ENCODE results near the gene CCNK. TPM values are rescaled to one million over a fixed set of nuclear protein-coding genes. Genes with fewer than 3 reads are reported as not detected.
A peak's percentile ranks its signal among the peaks of the same experiment; 100 is the strongest.

The CCNK gene
- total RNA-seq (2022) (95.4 and 104 TPM in 2 replicates), Bru-seq, nascent RNA (percentile 85 among the genes with signal in this experiment), BruChase-seq, experiment 1, labeled RNA remaining after a 2-hour chase (percentile 79 among the genes with signal in this experiment), BruChase-seq, experiment 2, labeled RNA remaining after a 6-hour chase (percentile 86 among the genes with signal in this experiment)
- long read RNA-seq, partial matches to known transcripts = 11 of 11 reads
- long read RNA-seq, other reads (novel, unspliced or antisense) = 0 of 11 reads

DNA sequence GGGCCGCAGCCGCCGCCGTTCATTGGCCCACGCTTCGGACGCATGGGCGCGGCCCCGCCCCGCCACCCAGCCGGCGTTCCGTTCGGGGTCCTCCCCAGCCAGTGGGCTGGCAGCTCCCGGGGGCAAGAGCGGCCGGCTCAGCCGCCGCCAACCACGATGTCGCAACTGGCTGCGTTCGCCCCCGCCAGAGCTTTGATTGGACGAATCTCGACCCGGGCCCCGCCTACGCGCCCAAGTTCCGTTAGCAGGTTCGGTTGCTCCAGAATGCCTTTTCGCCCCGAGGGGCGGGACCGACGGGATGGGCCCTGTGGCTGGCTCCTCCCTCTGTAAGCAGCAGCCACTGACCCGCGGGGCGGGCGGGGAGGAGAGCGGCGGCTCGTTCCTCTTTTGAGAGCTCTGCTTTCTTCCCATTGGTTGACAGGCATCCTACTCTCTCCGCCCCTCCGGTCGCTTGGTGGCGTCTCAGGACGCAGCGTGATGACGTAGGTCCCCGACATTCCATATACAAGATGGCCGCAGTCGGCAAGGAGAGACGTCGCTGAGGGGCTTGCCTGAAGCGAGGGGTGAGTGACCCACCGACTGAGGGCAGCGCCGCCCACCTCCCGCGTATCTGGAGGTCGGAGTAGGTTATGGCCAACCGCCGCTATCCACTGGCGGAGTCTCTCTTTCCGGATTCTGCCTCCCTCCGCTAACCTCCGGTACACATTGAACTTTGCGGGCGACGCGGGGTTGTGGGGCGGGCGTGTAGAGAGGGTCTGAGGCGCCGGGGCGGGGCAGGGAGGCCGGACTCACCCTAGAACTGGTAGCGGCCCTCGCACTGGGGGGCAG is at the start of gene CCNK:
TSS of gene CCNK (plus strand) at position 493 of the 828 bp plus-strand sequence. CDS start 11,269 bp downstream, outside the sequence.
- intact Hi-C loops (cut with micrococcal nuclease; ENCODE audit: unreplicated experiment) = loop anchor here (2.0 kb wide), 1 partner anchor 58 kb away; no protein-coding TSS in a partner anchor
- peaks cover 22% of the 10 kb centered on the region for H3K36me3 Mint-ChIP-seq (ENCODE audit: insufficient read depth, unreplicated experiment)

DNA sequence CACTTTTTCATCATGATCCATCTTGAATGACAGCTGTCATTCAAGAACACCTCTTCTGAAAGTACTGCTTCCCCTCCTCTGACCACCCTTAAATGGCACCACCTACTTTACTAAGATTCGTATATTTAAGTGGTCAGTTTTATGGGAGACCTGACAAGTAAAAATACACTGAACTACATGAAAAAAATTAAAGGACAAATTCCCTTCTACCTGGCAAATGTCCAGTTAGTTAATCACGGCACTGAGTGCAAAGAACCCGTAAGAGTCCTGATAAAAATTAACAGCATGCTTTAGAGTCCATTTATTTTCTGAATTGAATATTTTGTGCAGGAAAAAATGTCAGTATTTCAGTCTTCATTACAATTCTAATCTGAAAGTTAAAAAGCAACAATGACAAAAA is 49.2 kb upstream of the CCNK start:
- Mint-ChIP-seq H3K4me3 (ENCODE audit: unreplicated experiment) (no peak overlapping the region), H3K36me3 (ENCODE audit: insufficient read depth, unreplicated experiment) (peaks cover 50% of the 10 kb centered on the region), H3K4me1 (ENCODE audit: low read depth, unreplicated experiment) (no peaks in the 10 kb centered on the region), H3K27ac (ENCODE audit: unreplicated experiment) (no peak overlapping the region), H3K27me3 (ENCODE audit: insufficient read depth, unreplicated experiment) (no peaks in the 10 kb centered on the region), H3K9me3 (ENCODE audit: unreplicated experiment) (no peaks in the 10 kb centered on the region)
- Histone ChIP-seq H3K4me3 (ENCODE audit: low read depth, low read length) (no peak overlapping the region), H3K4me1 (no peaks in the 10 kb centered on the region), H3K27me3 (replicated peaks; ENCODE audit: control insufficient read depth, insufficient read depth, low read length) (no peaks in the 10 kb centered on the region), H3K9me3 (no peaks in the 10 kb centered on the region), H3K36me3 (ENCODE audit: control insufficient read depth, insufficient read depth, low read length) (peaks cover 2% of the 10 kb centered on the region; the same call in 1 of the 2 replicates)
- TF ChIP-seq, protein P1, sequence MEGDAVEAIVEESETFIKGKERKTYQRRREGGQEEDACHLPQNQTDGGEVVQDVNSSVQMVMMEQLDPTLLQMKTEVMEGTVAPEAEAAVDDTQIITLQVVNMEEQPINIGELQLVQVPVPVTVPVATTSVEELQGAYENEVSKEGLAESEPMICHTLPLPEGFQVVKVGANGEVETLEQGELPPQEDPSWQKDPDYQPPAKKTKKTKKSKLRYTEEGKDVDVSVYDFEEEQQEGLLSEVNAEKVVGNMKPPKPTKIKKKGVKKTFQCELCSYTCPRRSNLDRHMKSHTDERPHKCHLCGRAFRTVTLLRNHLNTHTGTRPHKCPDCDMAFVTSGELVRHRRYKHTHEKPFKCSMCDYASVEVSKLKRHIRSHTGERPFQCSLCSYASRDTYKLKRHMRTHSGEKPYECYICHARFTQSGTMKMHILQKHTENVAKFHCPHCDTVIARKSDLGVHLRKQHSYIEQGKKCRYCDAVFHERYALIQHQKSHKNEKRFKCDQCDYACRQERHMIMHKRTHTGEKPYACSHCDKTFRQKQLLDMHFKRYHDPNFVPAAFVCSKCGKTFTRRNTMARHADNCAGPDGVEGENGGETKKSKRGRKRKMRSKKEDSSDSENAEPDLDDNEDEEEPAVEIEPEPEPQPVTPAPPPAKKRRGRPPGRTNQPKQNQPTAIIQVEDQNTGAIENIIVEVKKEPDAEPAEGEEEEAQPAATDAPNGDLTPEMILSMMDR (IDR thresholded peaks at IDR 0.05; ENCODE audit: insufficient read depth in 1 of 2, low read depth in 1 of 2, low read length in 1 of 2, severe bottlenecking in 1 of 2, unreplicated experiment in 1 of 2) = no peak
- POLR2A ChIA-PET = no interaction called here
- intact Hi-C loops (cut with micrococcal nuclease; ENCODE audit: unreplicated experiment) = no loop called here
- BruUV-seq (replicated peaks) = no TSS peak
- CTCF ChIA-PET = no interaction called here
- DNase-seq = no peak

More for the DNA sequence above, at the start of gene CCNK:
- BruUV-seq (replicated peaks) = no TSS peak
- Mint-ChIP-seq H3K4me1 (ENCODE audit: low read depth, unreplicated experiment) (peaks cover 32% of the 10 kb centered on the region), H3K9me3 (ENCODE audit: unreplicated experiment) (no peaks in the 10 kb centered on the region), H3K4me3 (ENCODE audit: unreplicated experiment) (peak within 1 kb of the TSS; percentile 95), H3K27me3 (ENCODE audit: insufficient read depth, unreplicated experiment) (no peaks in the 10 kb centered on the region), H3K27ac (ENCODE audit: unreplicated experiment) (peak within 1 kb of the TSS; percentile 100)
- H3K27me3 ChIP-seq (replicated peaks; ENCODE audit: control insufficient read depth, insufficient read depth, low read length) = no peaks in the 10 kb centered on the region
- peak; percentile 100 for DNase-seq
- TF ChIP-seq, protein P1 (IDR thresholded peaks at IDR 0.05; ENCODE audit: insufficient read depth in 1 of 2, low read depth in 1 of 2, low read length in 1 of 2, severe bottlenecking in 1 of 2, unreplicated experiment in 1 of 2) = no peak
- CTCF ChIA-PET = interaction anchor here (0.6 to 1.3 kb wide), 3 partner anchors 20 to 141 kb away, joined by 3 to 6 read pairs (median 3); no protein-coding TSS in a partner anchor
- H3K4me1 ChIP-seq = peaks cover 13% of the 10 kb centered on the region; the same call in 1 of the 2 replicates
- H3K36me3 ChIP-seq (ENCODE audit: control insufficient read depth, insufficient read depth, low read length) = no peaks in the 10 kb centered on the region
- POLR2A ChIA-PET = interaction anchor here (0.5 to 1.2 kb wide), 21 partner anchors 9 to 1221 kb away, joined by 3 to 18 read pairs (median 5); partner anchors contain the start of genes CCDC85C and CYP46A1
- no peaks in the 10 kb centered on the region for H3K9me3 ChIP-seq
- H3K4me3 ChIP-seq (ENCODE audit: low read depth, low read length) = peak within 1 kb of the TSS; percentile 92

DNA sequence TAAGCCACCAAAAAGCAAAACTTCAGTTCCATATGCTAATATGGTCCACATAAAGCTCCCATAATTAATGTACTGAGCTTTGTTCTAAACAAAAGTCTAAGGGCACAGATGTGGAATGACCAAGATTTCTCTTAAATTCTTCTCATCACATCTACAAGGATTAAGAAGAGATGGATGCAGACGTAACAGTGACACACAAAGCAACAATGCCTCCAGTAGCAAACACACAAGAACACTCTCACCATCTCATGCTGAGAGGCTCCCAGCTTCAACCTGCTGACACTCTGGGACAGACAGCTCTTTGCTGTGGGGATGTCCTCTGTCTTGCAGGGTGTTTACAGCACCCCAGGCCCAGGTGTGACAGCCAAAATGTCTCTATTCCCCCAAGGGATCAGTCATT is 48.7 kb upstream of the CCNK start:
- Histone ChIP-seq H3K9me3 (no peaks in the 10 kb centered on the region), H3K4me3 (ENCODE audit: low read depth, low read length) (no peak overlapping the region), H3K4me1 (no peaks in the 10 kb centered on the region), H3K27me3 (replicated peaks; ENCODE audit: control insufficient read depth, insufficient read depth, low read length) (no peaks in the 10 kb centered on the region), H3K36me3 (ENCODE audit: control insufficient read depth, insufficient read depth, low read length) (peaks cover 2% of the 10 kb centered on the region)
- intact Hi-C loops (cut with micrococcal nuclease; ENCODE audit: unreplicated experiment) = no loop called here
- Mint-ChIP-seq H3K4me1 (ENCODE audit: low read depth, unreplicated experiment) (no peaks in the 10 kb centered on the region), H3K27me3 (ENCODE audit: insufficient read depth, unreplicated experiment) (no peaks in the 10 kb centered on the region), H3K27ac (ENCODE audit: unreplicated experiment) (no peak overlapping the region), H3K36me3 (ENCODE audit: insufficient read depth, unreplicated experiment) (peaks cover 55% of the 10 kb centered on the region), H3K4me3 (ENCODE audit: unreplicated experiment) (no peak overlapping the region), H3K9me3 (ENCODE audit: unreplicated experiment) (no peaks in the 10 kb centered on the region)
- DNase-seq = no peak
- TF ChIP-seq, protein P1 (IDR thresholded peaks at IDR 0.05; ENCODE audit: insufficient read depth in 1 of 2, low read depth in 1 of 2, low read length in 1 of 2, severe bottlenecking in 1 of 2, unreplicated experiment in 1 of 2) = no peak
- CTCF ChIA-PET = no interaction called here
- BruUV-seq (replicated peaks) = no TSS peak
- POLR2A ChIA-PET = no interaction called here

All from Caco-2 (cell line).